RPMI7951 (cell line): ENCODE measurements around the gene AHDC1. TPM values are rescaled to one million over a fixed set of nuclear protein-coding genes. Genes with fewer than 3 reads are reported as not detected.

ENCODE experiments used
- DNase-seq: peaks from one replicate; pipeline ENCODE4 v3.0.0-alpha.2; 2012; ENCODE audit warnings: low read depth
- total RNA-seq: library from RNA; depleted of rRNA; stranded (reverse); fragments of >200 nt; shearing (Covaris generic); gene quantifications from 2 replicates; pipeline ENCODE4 v1.2.3, GENCODE V29; 2014

The AHDC1 gene
- total RNA-seq, 1 experiment from 2014 or later: 7.1 TPM

- DNase-seq: no peak
Observed at GRCh38 chr1:27584453-27584852, 19.5 kb downstream of the AHDC1 start.

GRCh38 chr1:27583479-27583878 lies 20.5 kb downstream of the AHDC1 start:
- DNase-seq: no peak

DNA sequence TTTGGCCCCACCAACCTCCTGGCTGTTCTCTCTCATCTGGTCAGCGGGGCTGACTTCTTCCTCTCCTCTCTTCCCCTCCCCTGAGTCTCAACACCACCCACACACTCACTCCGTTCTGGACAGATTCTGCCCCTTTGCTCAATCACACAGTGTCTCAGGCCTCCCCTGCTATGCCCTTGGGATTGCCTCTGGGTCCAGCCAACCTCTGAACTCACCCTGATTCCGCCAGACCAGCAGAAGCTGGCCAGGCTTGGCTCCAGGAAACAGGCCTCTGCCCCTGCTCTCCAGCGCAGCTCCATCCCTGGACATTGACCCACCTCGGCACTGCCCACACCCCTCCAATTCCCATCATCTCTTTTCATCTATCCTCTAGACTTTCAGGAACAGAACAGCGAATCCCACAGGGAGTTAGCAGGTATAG lies 22.1 kb downstream of the AHDC1 start:
- no peak for DNase-seq

DNA sequence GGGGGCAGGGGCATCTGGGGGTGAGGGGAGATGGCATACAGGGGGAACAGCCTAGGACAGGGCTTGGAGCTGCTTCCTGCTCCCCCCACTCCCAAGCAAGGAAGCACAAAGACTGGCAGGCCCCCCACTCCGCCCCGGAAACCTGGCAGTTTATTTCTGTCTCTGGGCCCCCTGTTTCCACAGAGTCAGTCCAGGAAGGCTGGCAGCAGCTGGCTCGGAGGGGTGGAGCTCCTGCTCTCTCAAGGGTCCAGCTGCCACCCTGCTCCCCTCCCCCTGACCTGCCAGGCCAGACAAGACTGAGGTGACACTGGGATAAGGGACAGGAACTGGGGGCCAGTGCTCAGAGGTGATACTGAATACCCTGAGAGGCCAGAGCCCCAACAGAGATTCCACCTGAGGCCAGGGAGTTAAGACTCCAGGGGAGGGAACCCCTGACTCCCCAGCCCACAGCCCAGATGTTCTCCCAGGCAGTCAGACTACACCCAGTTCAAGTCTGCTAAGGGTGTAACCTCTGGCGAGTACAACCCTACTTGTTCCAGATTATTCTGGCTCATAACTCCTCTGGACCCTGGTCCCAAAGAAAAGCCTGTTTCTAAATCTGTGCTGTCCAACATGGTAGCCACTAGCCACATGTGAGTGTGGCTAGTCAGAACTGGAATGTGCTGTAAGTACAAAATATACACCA lies 26.3 kb downstream of the AHDC1 start:
- DNase-seq: no peak

DNA sequence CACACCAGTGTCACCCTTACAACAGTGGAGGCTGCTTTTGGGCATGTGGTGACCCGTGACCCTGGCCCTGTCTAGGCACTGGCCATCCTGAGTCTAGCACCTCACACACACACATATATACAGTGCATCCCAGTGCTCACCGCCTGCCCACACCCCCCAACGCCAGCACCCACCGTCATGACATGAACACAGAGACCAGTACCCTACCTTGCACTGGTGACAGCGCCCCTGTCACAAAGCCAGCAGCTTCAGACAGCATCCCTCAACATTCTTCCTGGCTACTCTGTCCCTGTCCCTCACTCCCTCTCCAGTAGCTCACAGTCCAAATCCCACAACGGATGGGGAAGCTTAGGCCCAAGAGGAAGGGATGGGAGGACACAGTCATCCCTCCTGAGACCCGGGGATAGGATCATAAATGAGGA lies 27.1 kb downstream of the AHDC1 start:
- DNase-seq: no peak

DNA sequence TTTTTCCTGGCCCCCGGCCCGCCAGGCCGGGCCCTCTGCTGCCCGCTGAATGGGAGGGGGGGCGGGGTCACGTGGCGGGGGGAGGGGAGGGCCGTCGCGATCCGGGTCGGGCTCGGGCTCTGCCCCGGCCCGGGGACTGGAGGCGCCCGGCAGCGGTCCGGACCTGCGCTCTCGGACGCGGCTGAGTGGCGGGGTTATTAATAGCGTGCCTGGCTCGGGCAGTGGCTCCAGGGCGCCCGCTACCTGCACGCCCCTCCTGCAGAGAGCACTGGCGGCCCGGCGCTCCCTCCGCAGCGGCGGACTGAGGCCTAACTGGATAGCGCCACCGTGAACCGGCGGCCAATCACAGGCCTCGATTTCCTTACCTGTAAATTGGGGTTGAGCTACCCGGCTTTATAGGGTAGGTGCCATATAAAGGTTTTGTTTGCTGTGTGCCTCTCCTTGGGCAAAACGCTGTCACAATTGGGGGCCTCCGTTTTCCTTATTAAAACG lies 28.1 kb downstream of the AHDC1 start:
- DNase-seq: peak; percentile 28

GRCh38 chr1:27574871-27575831 lies 28.8 kb downstream of the AHDC1 start:
- DNase-seq: peak; percentile 63

DNA sequence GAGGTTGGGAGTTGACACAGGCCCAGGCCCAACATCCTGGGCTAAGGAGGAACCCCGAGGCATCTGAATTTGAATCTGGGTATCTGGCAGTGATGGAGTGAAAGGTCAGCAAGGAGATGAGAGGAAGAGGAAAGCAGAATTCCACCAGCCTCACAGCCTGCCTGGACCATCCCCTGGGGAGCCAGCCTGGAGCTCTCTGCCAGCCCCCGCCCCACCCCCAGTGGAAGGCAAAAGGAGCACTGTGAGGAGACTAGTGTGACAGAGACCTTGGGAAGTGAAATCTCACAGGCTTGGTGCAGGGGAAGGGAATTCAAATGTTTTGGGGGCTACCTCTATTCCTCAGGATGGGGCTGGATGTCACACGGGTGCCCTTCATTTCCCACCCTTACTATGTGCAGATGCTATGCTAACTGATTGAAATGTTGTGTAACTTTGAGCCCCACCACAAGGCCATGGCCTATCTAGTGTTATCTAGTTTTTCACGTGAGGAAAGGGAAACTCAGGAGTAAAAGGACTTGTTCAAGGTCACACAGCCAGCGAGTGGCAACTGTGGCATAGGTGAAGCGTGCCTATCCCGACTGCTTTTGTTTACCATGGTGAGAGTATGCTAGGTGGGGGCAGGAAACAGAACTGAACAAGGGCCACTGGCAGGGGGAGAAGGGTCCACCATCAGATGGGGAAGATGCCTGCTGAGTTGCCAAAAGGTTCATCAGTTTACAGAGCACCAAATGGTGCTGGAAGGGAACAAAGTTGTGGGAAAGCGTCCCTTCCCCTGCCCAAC lies 29.8 kb downstream of the AHDC1 start:
- no peak for DNase-seq

DNA sequence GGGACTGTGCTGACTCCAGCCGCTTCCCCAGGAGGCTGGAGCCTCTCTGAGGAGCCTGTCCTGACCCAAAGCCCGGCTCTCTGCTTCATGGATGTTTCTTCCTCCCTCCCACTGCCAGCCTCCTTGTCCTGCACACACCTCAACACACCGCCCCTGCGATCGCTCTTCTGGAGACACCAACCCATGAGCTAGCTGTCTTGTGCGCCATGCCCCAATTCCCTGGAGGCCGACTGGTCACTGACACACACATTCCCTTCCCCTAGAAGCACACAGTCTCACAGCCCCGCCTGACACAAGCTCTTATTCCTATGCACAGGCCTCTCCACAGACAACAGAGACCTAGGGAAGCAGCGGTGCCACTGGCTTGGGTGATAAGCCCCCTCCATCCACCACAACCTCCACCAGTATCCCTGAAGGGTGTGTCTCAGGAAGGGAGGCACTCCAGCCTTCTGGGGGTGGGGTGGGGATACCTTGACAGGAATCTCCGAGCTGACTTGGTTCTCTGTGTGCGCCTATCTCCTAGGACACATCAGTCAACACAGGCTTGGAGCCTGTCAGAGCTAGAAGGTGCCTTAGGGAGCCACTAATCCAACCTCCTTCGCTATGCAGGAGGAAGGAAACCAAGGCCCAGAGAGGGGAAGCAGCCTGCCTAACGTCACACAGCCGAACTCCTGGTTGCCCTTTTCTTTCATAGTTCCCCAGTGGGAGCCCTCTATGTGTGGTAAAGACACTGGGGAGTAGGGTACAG lies 31.1 kb downstream of the AHDC1 start:
- DNase-seq: no peak

GRCh38 chr1:27572019-27572678 lies 31.8 kb downstream of the AHDC1 start:
- no peak for DNase-seq

GRCh38 chr1:27571439-27572018 lies 32.4 kb downstream of the AHDC1 start:
- no peak for DNase-seq

- no peak for DNase-seq
Observed at GRCh38 chr1:27570784-27571183, 33.2 kb downstream of the AHDC1 start.

GRCh38 chr1:27570356-27570755 lies 33.6 kb downstream of the AHDC1 start:
- no peak for DNase-seq

DNA sequence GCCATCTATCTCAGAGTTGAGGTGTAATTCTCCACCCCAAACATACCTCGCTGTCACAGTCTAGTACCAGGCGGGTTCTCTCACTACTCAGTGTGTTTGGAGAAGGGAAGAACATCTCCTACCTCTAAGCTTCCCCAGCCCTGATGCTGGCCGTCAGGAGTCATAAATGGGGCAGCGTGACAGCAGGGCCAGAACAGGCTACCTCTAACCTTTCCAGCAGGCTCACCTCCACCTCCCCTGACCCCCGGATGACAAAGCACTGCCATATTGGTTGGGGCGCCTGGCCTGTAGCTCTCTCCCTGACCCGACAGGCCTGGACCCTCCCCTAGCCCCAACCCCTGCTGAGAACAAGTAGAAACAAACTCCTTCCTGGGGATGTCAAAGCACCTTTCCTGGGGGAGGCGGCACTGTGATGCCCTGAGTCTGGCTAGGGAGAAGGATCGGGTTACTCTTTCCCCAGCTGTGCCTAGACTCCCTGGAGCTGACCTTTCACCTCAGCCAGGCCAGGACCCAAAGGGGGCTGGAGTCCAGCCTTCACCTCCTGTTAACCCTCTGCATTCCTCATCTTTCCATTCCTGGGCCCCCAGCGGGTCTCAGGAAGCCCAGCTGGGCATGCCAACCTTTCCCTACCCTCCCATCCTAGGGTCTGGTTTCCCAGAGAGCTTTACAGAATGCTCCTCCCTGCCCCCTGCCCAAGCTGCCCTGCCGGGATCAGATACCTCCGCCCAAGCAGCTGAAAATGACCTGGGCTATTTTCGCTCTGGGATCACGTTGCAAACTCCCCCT lies 34.2 kb downstream of the AHDC1 start:
- no peak for DNase-seq

DNA sequence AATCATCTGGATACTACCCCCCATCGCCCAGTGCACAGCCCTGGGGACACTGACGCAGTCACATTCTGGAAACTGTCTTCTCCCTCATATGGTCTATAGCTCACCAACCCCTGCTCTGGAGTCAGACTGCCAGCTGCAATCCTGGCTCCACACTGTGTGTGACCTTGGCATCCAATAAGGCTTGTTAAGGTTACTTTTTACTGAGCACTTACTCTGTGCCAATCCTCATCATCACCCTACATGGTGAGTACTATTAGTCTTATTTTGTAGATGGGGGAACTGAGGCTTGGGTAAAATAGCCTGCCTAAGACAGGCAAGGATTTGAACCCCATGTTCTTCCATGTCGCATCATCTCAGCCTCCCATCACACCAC lies 34.9 kb downstream of the AHDC1 start:
- DNase-seq: peak; percentile 48

DNA sequence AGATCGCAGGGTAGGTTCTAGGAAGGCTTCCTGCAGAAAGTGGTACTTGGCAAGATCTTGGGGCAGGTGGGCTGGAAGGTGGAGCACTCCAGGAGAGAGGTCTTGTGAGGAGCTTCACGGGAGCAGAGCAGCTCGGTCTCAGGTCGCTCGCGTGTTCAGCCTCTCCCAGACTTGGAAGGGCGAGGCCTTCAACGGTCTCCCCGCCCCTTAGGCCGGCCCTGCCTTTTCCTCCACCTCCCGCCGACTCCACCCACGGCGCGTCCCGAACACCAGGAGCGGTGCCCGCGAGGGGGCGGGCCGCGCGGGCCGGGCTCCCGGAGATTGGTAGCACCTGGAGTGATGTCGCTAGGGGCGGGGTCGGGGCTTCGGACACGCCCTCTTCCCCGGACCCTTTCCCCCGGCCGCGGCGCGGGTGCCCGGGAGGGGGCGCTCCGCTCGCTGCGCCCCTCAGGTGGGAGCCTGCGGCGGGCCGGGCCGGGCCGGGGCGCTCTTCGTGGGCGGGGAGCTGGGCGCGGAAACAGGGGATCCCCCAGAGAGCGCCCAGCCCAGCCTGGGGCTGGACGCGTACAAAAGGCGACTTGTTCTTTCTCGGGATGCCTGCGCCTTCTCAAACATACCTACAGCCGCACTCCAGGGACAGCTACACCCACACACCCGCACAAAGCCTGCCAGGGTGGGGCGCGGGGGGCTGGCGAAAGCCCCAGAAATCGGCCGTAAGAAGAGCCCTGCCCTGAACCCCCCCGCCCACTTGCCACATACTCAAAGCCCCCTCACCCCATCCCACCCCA lies 35.5 kb downstream of the AHDC1 start:
- DNase-seq: peak; percentile 87

DNA sequence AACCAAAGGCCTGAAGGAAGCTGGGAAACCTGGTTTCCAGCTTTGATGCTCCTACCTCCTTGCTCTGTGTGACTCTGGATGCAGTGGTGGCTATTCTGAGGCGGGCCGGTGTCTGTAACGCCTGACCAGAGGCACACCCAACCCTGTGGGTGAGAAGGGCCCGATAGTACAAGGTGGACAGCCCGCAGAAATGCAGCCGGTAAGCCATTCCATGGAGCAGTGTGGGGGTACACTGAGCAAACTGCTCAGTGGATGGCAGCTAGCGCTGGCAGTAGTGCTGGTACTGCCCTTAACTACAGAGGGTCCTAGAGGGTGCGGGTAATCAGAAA lies 36.0 kb downstream of the AHDC1 start:
- DNase-seq: no peak

- DNase-seq: no peak
Observed at GRCh38 chr1:27567146-27567526, 36.8 kb downstream of the AHDC1 start.
